Gastrocnemius medialis (tissue), 4 donors: ENCODE data around the gene OVOL1.

Experiments used
- CTCF ChIP-seq, 5 experiments: fragments of 450-650 bp in 3 of 5; fragments of 200-600 bp in 2 of 5; sonication (generic) in 2 of 5; IDR thresholded peaks in 4 of 5; conservative IDR thresholded peaks in 1 of 5; 1 replicate in 4 of 5; 2 replicates in 1 of 5; pipeline ENCODE4 v1.5.1; 2016 to 2019; ENCODE audit warnings: antibody characterized with exemption in 5 of 5, mild to moderate bottlenecking in 3 of 5, moderate library complexity in 3 of 5
- POLR2A ChIP-seq, 2 donors: fragments of 450-650 bp; IDR thresholded peaks; one replicate each; pipeline ENCODE4 v1.6.1; 2017; ENCODE audit warnings: antibody characterized with exemption in 2 of 2, mild to moderate bottlenecking in 2 of 2, moderate library complexity in 2 of 2

- TF ChIP-seq CTCF (IDR thresholded peaks at IDR 0.05 in 4 of 5, conservative IDR thresholded peaks at IDR 0.05 in 1 of 5) (peak in 3 of 5 experiments; percentile 11 to 39 (median 30)), POLR2A (IDR thresholded peaks at IDR 0.05) (no peak)
Measured at GRCh38 chr11:65744026-65744698, 42.7 kb upstream of the OVOL1 start.
